CD4-positive, alpha-beta memory T cell (primary cell): ENCODE results near the gene KEL. TPM values are rescaled to one million over a fixed set of nuclear protein-coding genes. Genes with fewer than 3 reads are reported as not detected.

Source experiments
- CTCF ChIA-PET: fragments of 350-600 bp; sonication (Branson Sonifier 250); formaldehyde crosslinking; loops from one replicate; lab custom pipeline; 2021; ENCODE audit warnings: inconsistent platforms; ENCODE audit not compliant: partially characterized antibody; lab: Charles Lee
- POLR2A ChIA-PET: fragments of 350-600 bp; sonication (Branson Sonifier 250); formaldehyde crosslinking; loops from one replicate; lab custom pipeline; 2021; ENCODE audit not compliant: partially characterized antibody; lab: Charles Lee
- DNase-seq, 5 donors: peaks; one replicate each; pipeline versions ENCODE4 v3.0.0 to v3.0.0-alpha.2; 2020 to 2022; ENCODE audit warnings: mixed read lengths in 1 of 5
- H3K27ac ChIP-seq: one replicate; pipeline ENCODE4 v1.7.0; 2013; ENCODE audit warnings: low read depth, low read length
- H3K27me3 ChIP-seq: 2 replicates; pipeline ENCODE4 v1.7.0; 2013; ENCODE audit warnings: mild to moderate bottlenecking, low read length, moderate library complexity; ENCODE audit not compliant: insufficient read depth
- H3K36me3 ChIP-seq: 2 replicates; pipeline ENCODE4 v1.7.0; 2013; ENCODE audit warnings: mild to moderate bottlenecking, low read length, moderate library complexity; ENCODE audit not compliant: insufficient read depth
- H3K4me1 ChIP-seq: 2 replicates; pipeline ENCODE4 v1.7.0; 2013; ENCODE audit warnings: mild to moderate bottlenecking, low read length, moderate library complexity; ENCODE audit not compliant: insufficient read depth
- H3K4me3 ChIP-seq, 2 donors: one replicate each; pipeline ENCODE4 v1.7.0; 2013; ENCODE audit warnings: low read length in 2 of 2, mild to moderate bottlenecking in 1 of 2
- H3K9me3 ChIP-seq, 2 donors: one replicate each; pipeline ENCODE4 v1.7.0; 2013; ENCODE audit warnings: low read length in 2 of 2, control low read depth in 1 of 2; ENCODE audit not compliant: control insufficient read depth in 1 of 2
- H3K27ac Mint-ChIP-seq, 7 donors: one replicate each; pipeline ENCODE4 v1.8.0; 2020 to 2021; ENCODE audit warnings: mixed read lengths in 7 of 7, mild to moderate bottlenecking in 6 of 7, inconsistent platforms in 3 of 7, moderate library complexity in 3 of 7
- H3K27me3 Mint-ChIP-seq, 2 donors: one replicate each; pipeline ENCODE4 v1.8.0; 2020 to 2021; ENCODE audit warnings: mixed read lengths in 2 of 2
- H3K36me3 Mint-ChIP-seq, 2 donors: one replicate each; pipeline ENCODE4 v1.8.0; 2020 to 2021; ENCODE audit warnings: mixed read lengths in 2 of 2, inconsistent platforms in 1 of 2, mild to moderate bottlenecking in 1 of 2
- H3K4me1 Mint-ChIP-seq, 4 donors: one replicate each; pipeline ENCODE4 v1.8.0; 2020 to 2021; ENCODE audit warnings: mixed read lengths in 4 of 4, mild to moderate bottlenecking in 1 of 4
- H3K4me3 Mint-ChIP-seq, 8 donors: one replicate each; pipeline ENCODE4 v1.8.0; 2020 to 2021; ENCODE audit warnings: mixed read lengths in 8 of 8, mild to moderate bottlenecking in 7 of 8, moderate library complexity in 6 of 8, inconsistent platforms in 3 of 8
- H3K9me3 Mint-ChIP-seq, 8 donors: one replicate each; pipeline ENCODE4 v1.8.0; 2020 to 2021; ENCODE audit warnings: mixed read lengths in 8 of 8, mild to moderate bottlenecking in 5 of 8, inconsistent platforms in 3 of 8, moderate library complexity in 1 of 8
- intact Hi-C: fragments of 100-400 bp; cut with micrococcal nuclease; formaldehyde crosslinking; loops from one replicate; pipeline ENCODE4 v1.15.1; 2023
- polyA plus RNA-seq, 2 donors: library from polyadenylated mRNA; unstranded; fragments of 300-500 nt; fragmentation: Illumina TruSeq; gene quantifications; one replicate each; pipeline ENCODE4 v1.2.3, GENCODE V29; 2021
- total RNA-seq, 2 experiments: library from RNA; stranded (reverse); gene quantifications; one replicate each; pipeline ENCODE4 v1.2.3, GENCODE V29; 2021

The KEL gene
- total and polyA plus RNA-seq, 4 experiments from 2014 or later, result 0.20 to 0.61 TPM; not detected in 2

DNA sequence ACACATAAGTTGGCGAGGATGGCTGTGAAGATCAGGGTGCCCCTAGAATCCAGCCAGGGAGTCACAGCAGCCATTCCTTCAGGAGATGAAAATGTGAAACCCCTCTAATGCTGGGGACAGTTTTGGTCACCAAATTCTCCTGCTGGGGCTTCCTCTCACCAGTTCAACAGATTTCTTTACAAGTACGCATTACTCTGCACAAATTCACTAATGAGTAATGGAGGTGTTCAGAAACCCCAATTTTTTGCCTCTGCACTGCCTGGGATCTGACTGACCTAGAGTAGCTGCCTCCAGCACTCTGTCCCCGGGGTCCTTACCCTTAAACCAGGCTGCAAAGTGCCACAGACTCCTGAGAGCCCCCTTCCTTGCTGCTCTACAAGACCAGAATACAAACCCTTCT lies 44.7 kb downstream of the KEL start:
- POLR2A ChIA-PET, result no interaction called here
- Histone ChIP-seq H3K27ac (no peak overlapping the region), H3K27me3 (no peaks in the 10 kb centered on the region), H3K9me3 (no peaks in the 10 kb centered on the region), H3K4me1 (no peaks in the 10 kb centered on the region), H3K36me3 (no peaks in the 10 kb centered on the region), H3K4me3 (no peak overlapping the region)
- Mint-ChIP-seq H3K4me3 (no peak overlapping the region), H3K9me3 (no peaks in the 10 kb centered on the region), H3K36me3 (no peaks in the 10 kb centered on the region), H3K27me3 (peaks cover 12 to 14% of the 10 kb centered on the region in 2 donors), H3K27ac (no peak overlapping the region), H3K4me1 (no peaks in the 10 kb centered on the region)
- intact Hi-C loops, result no loop called here
- CTCF ChIA-PET, result no interaction called here
- no peak for DNase-seq

- POLR2A ChIA-PET, result no interaction called here
These were observed 45.7 kb downstream of the KEL start for GRCh38 chr7:142916508-142916907.

DNA sequence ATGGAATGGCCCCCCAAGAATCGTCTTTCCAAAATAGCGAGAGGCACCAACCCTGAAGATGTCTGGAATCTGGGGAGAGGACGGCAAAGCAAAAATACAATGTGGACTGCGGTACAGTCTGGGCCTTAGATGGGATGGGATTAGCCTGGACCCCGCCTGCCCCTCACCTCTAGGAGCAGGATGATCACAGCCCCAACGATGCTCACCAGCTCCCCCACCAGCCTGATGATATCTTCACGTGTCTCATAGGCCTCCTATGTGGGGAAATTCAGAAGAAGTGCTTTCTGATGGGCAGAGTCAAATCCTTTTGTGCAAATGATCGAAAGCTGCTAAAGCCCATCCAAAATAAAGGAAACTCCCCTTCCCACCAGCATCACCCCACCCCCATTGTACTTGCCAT lies 46.8 kb downstream of the KEL start:
- Histone ChIP-seq H3K4me3 (no peak overlapping the region), H3K36me3 (no peaks in the 10 kb centered on the region), H3K4me1 (no peaks in the 10 kb centered on the region), H3K27me3 (no peaks in the 10 kb centered on the region), H3K27ac (no peak overlapping the region), H3K9me3 (no peaks in the 10 kb centered on the region)
- H3K9me3 Mint-ChIP-seq, result no peaks in the 10 kb centered on the region
- intact Hi-C loops, result no loop called here
- H3K27me3 Mint-ChIP-seq, result peaks cover 21 to 24% of the 10 kb centered on the region in 2 donors
- no peaks in the 10 kb centered on the region for H3K4me1 Mint-ChIP-seq
- POLR2A ChIA-PET, result interaction anchor here (0.6 kb wide), 1 partner anchor 75 kb away, joined by 6 read pairs; no protein-coding TSS in a partner anchor
- no peak for DNase-seq
- no peaks in the 10 kb centered on the region for H3K36me3 Mint-ChIP-seq
- no peak overlapping the region for H3K27ac Mint-ChIP-seq
- no peak overlapping the region for H3K4me3 Mint-ChIP-seq
- CTCF ChIA-PET, result no interaction called here

More at GRCh38 chr7:142916508-142916907, 45.7 kb downstream of the KEL start:
- H3K27ac Mint-ChIP-seq, result no peak overlapping the region
- CTCF ChIA-PET, result no interaction called here
- Histone ChIP-seq H3K4me3 (no peak overlapping the region), H3K4me1 (no peaks in the 10 kb centered on the region), H3K36me3 (no peaks in the 10 kb centered on the region), H3K27ac (no peak overlapping the region), H3K27me3 (no peaks in the 10 kb centered on the region), H3K9me3 (no peaks in the 10 kb centered on the region)
- intact Hi-C loops, result no loop called here
- H3K4me3 Mint-ChIP-seq, result no peak overlapping the region
- H3K9me3 Mint-ChIP-seq, result no peaks in the 10 kb centered on the region
- no peaks in the 10 kb centered on the region for H3K36me3 Mint-ChIP-seq
- DNase-seq, result no peak
- peaks cover 15 to 20% of the 10 kb centered on the region in 2 donors for H3K27me3 Mint-ChIP-seq
- no peaks in the 10 kb centered on the region for H3K4me1 Mint-ChIP-seq

- Histone ChIP-seq H3K36me3 (no peaks in the 10 kb centered on the region), H3K9me3 (no peaks in the 10 kb centered on the region), H3K4me3 (no peak overlapping the region), H3K27me3 (no peaks in the 10 kb centered on the region), H3K27ac (no peak overlapping the region), H3K4me1 (no peaks in the 10 kb centered on the region)
- ChIA-PET POLR2A (no interaction called here), CTCF (no interaction called here)
- Mint-ChIP-seq H3K27me3 (peaks cover 24% of the 10 kb centered on the region in 2 donors), H3K4me1 (peaks cover 0 to 2% (median 0%) of the 10 kb centered on the region in 4 donors), H3K36me3 (no peaks in the 10 kb centered on the region), H3K27ac (peak overlapping the region in 1 of 7 donors; percentile 6), H3K9me3 (no peaks in the 10 kb centered on the region), H3K4me3 (no peak overlapping the region)
- intact Hi-C loops, result no loop called here
- no peak for DNase-seq
These were observed 48.0 kb downstream of the KEL start for GRCh38 chr7:142914121-142914520.

DNA sequence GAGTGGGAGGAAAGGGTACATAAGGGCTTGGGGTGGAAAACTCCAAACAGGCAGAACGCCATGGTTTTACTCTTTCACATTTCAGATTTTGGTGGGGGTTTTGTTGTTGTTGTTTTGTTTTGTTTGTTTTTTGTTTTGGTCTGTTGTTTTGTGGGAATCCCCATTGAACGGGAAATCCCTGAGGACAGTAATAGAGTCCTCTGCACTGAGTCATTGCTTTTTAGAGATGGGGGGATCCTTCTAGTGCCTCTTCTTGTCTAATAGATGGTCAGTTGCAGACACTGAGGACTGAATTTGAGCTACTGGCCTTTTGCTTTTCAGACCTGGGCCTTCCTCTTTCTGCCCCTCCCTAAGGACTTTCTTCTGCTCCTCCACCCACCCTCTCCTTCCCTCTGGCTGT lies 48.6 kb downstream of the KEL start:
- peaks cover 27 to 29% of the 10 kb centered on the region in 2 donors for H3K27me3 Mint-ChIP-seq
- no peak overlapping the region for H3K27ac ChIP-seq
- ChIA-PET CTCF (no interaction called here), POLR2A (no interaction called here)
- H3K4me3 ChIP-seq, result no peak overlapping the region
- no peaks in the 10 kb centered on the region for H3K36me3 ChIP-seq
- no peak overlapping the region for H3K4me3 Mint-ChIP-seq
- H3K36me3 Mint-ChIP-seq, result no peaks in the 10 kb centered on the region
- no peaks in the 10 kb centered on the region for H3K9me3 ChIP-seq
- intact Hi-C loops, result no loop called here
- H3K9me3 Mint-ChIP-seq, result no peaks in the 10 kb centered on the region
- no peaks in the 10 kb centered on the region for H3K4me1 ChIP-seq
- H3K4me1 Mint-ChIP-seq, result peaks cover 0 to 2% (median 0%) of the 10 kb centered on the region in 4 donors
- H3K27ac Mint-ChIP-seq, result no peak overlapping the region
- DNase-seq, result no peak
- H3K27me3 ChIP-seq, result no peaks in the 10 kb centered on the region

GRCh38 chr7:142913051-142913450 lies 49.1 kb downstream of the KEL start:
- POLR2A ChIA-PET, result no interaction called here
- Mint-ChIP-seq H3K9me3 (no peaks in the 10 kb centered on the region), H3K27ac (no peak overlapping the region), H3K27me3 (peaks cover 27 to 30% of the 10 kb centered on the region in 2 donors), H3K4me1 (peaks cover 0 to 2% (median 0%) of the 10 kb centered on the region in 4 donors), H3K4me3 (no peak overlapping the region), H3K36me3 (no peaks in the 10 kb centered on the region)
- no peak for DNase-seq
- no peak overlapping the region for H3K4me3 ChIP-seq
- H3K4me1 ChIP-seq, result no peaks in the 10 kb centered on the region
- no peaks in the 10 kb centered on the region for H3K9me3 ChIP-seq
- no peaks in the 10 kb centered on the region for H3K36me3 ChIP-seq
- CTCF ChIA-PET, result no interaction called here
- H3K27me3 ChIP-seq, result no peaks in the 10 kb centered on the region
- intact Hi-C loops, result no loop called here
- H3K27ac ChIP-seq, result no peak overlapping the region

- no peaks in the 10 kb centered on the region for H3K27me3 ChIP-seq
- DNase-seq, result no peak
- ChIA-PET POLR2A (no interaction called here), CTCF (interaction anchor here (1.0 to 1.4 kb wide), 4 partner anchors 9 to 56 kb away, joined by 3 to 5 read pairs (median 3); partner anchors contain the start of gene EPHB6)
- H3K9me3 Mint-ChIP-seq, result peaks cover 0 to 4% (median 2%) of the 10 kb centered on the region in 8 donors
- H3K27ac Mint-ChIP-seq, result no peak overlapping the region
- H3K36me3 Mint-ChIP-seq, result no peaks in the 10 kb centered on the region
- H3K4me1 ChIP-seq, result no peaks in the 10 kb centered on the region
- H3K4me1 Mint-ChIP-seq, result peaks cover 0 to 2% (median 0%) of the 10 kb centered on the region in 4 donors
- H3K4me3 Mint-ChIP-seq, result no peak overlapping the region
- H3K27ac ChIP-seq, result no peak overlapping the region
- no peak overlapping the region for H3K4me3 ChIP-seq
- H3K27me3 Mint-ChIP-seq, result peaks cover 30 to 35% of the 10 kb centered on the region in 2 donors
- no peaks in the 10 kb centered on the region for H3K36me3 ChIP-seq
- no peaks in the 10 kb centered on the region for H3K9me3 ChIP-seq
- intact Hi-C loops, result no loop called here
These were observed 51.7 kb downstream of the KEL start for GRCh38 chr7:142910481-142910880.
